HG03439 (cell line): Measurements from ENCODE around the gene TBX5.

ENCODE experiments used
- ATAC-seq: cut with Tn5 transposase; IDR thresholded peaks from one replicate; pipeline ENCODE4 v1.9.1; 2021; ENCODE audit warnings: mild to moderate bottlenecking, moderate library complexity; ENCODE audit not compliant: unreplicated experiment

TBX5 gene

DNA sequence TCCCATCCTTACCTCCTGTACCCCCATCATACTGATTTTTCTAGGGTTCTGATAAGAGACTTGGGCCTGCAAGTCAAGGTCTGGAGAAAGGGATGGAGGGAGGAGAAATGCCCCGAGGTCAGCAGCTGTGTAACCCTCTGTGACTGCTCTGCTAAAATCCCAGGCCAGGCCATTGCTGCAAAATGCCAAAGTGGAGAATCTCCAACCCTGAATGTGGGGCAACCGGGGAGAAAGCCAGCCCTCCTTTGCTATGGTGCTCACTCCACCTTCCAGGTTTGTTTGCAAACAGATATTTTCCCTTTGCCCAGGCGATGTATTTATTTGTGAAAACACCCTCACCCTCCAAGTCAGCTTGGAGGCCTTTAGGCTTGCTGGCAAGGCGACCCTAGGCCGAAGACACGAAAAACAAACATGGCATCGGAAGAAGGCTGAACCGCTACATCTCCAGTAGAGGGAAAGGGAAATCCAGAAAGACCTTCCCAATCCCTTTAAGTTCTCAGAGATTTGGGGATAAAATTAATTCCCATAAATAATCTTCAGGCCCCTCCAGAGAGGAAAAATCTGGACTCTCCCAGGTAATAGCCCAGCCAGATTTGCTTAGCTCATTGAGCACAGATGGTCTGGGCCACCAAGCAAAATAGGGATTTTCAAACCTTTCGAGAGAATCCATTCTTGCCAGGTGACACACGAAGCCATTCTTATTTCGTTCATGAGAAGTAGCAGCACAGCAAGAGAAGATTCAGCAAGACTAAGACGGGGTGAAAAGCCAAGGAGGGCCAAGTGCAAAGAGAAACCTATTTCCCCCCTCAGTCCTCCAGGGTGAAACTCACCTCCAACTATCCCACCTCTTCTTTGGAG lies 1.3 kb upstream of the TBX5 start:
- ATAC-seq: no peak

DNA sequence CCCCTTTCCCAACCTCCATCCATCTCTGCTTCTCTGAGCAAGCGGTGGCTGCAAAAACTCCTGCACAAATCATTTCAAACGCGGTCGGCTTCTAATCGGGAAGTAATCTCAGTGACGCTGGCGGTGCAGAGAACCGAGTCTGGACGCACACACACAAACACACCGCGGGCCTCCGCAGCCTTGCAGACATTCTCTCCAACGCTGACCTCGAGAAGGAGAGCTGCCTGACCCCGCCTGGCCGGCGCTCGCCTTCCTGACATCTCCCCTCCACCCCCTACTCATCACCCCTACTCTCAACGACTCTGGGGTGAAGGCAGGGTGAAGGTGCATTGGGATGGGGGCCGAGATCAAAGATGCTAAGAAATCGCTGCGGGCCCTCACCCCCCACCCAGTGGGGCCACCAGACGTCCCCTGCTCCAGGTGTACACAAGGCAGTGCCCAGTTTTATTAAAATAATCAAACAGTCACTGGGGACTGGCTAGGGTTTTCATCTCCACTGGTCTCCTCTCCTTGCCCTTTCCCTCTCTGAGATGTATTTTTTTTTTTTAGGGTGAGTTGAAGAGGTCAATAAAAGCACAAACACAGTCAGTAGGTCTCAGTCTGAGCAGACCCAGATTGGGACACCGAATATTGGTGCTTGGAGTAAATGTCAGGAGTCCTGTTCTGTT lies 506 bp upstream of the TBX5 start:
- ATAC-seq: no peak

DNA sequence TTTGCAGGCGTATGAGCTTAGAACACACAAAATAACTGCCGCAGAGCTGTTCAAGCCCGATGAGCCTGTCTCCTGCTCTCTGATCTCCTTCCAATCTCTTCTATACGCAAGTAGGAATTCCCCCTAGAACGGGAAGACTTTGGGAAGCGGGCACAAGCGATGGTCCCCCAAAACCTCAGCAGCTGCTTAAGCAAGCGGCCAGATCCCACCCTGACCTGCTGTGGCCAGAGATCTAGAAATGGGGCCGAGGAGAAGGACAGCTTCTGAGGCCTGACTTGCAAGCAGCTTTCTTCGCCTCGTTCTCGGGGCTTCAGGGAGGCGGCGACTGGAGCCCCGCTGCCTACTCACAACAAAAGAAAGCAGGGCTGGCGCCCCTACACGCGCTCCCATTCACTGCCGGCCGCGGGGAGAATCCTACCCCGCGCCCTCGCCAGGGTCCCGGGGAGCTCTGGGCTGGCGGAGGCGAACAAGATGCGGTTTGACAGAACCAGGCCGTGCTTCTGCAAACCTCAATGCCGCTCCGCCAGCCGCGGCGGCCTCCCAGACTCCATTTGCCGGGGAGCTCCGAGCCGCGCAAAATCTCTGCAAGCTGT lies 922 bp downstream of the TBX5 start:
- no peak for ATAC-seq

DNA sequence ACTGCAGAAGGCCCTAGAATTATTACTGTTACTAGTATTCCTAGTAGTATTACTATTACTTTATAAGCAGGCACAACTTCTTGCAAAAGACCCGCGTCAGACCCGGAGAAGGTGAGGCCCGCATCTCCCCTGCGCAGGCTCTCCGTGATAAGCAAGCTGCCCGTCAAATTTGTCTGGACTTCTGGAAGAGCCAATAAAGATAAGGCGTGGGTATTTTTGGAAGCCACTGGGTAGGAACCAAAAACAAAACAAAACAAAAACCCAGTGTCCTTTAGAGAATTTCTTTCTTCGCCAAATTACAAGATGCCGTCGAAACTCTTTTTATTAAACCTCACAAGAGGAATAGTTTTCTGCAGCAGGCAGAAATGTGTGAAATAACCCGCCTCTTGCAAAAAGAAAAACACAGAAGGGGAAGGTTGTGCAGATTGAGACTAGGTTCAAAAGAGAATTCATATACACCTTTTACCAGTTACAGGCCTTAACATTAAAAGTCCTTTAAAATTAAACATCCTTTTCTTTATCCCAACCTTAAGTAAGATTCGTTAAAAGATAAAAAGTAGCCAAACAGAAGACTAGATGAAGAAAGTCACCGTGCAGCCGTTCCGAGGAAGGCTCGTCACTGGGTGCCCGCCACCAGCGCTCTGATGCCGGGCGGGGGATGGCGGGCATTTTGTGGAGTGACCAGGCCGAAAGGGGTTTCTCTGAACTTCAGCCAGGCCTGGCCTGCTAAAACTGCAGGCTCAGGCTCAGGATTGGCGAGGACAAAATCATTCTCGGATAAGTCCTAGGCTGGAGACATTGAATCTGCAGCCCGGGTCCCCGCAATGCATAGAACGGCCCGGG lies 1.6 kb downstream of the TBX5 start:
- no peak for ATAC-seq

DNA sequence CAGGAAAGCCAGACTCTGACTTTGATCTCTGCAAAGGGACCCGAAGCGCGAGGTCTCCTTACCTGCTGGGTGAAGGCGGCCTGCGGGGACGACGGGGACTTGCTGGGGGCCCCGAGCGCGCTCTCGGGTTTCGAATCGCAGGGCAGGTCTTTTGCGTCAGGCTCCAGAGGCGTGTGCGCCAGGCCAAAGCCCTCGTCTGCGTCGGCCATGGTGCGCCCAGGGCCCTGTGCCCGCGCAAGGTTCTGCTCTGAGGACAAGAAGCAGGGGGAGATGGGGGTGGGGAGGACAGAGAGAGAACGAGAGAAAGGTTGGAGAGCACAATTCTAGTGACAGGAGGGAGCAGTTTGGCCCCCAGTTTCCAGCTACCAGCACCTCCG lies 2.3 kb downstream of the TBX5 start:
- ATAC-seq: no peak

DNA sequence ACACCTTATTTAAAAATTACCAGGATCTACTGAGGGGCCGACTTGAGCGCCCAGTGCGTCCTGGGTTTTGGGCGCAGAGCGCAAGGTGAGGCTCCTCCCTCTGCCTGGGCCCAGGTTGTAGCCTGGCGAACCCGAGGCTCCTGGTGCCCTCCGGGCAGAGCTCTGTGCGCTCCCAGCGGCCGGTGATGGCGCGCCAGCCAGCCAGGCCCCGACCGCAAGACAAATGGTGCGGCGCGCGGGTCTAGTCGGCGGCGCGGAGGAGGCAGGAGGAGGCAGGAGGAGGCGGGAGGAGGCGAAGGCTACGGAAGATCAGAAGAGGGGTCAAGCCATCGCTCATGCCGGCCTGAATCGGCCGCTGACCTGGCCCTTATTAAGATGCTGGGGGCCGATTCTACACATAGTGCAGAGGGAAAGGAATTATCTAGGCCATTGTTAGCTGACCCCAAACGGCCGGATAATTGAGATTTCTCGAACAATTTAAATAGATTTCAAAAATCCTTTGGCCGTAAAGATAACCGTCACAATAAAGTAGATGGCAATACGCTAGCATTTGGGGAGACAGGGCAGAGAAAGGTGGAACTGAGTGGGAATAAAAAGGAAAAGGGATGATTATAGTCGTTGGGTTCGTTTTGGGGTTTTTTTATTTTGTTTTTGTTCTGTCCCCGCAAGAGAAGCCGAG lies 2.8 kb downstream of the TBX5 start:
- no peak for ATAC-seq

DNA sequence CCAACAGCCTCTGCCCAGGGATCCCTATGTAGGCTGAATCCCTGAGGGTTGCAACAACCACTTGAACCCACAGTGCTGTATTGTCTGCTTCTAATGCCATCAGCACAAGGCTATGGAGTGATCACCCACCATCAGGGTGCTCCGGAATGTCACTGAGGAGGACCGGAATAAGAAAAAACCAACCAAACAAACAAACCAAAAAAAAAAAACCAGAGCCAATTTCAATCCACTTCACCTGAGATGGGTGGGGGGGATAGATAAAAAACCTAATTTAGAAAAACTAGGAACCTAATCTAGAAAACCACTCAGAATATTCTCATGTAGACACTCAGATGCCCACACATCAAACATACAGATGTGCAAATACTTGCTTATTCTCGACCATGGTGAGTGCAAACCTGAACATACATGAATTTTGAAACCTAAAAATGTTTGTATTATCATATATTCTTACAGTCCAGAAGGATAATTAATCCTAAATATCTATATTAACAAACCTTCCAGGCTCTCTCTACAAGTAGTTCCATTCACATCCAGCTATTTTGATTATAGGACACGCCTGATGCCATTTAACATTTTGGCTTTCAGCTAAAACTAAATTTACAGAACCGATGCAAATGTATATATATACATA lies 3.7 kb downstream of the TBX5 start:
- ATAC-seq: no peak

DNA sequence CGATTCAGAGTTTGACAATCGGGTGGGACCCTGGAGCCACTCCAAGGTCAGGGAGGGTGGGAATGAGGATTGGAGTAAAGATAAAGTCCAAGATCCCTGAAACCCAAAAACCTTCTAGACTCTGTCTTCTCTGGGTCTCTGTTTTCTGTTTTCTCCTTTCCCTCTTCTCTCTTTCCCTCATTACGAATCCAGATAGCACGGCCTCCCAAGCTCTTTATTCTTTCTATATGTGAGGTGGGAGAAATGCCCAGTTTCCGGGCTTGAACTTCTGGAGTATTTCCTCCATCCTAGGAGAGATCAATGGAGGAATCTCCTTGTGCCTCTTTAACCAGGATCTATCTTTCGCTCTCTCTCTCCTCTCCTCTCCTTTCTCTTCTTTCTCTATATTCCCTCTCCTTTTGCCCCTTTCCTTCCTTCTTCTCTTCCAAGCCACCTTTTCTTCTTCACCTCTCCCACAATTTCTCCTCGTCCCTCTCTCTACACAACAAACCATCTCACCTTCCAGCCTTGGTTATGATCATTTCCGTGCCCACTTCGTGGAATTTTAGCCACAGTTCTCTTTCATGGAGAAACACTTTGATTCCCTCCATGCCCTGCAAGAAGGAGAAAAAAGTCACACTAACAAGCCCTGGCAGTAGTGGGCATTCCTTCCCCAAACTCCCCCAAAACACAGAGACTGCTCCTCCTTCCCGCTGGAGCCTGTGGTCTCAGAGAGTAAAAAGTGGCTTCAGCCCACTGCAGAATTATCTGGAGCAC lies 4.4 kb downstream of the TBX5 start:
- no peak for ATAC-seq

DNA sequence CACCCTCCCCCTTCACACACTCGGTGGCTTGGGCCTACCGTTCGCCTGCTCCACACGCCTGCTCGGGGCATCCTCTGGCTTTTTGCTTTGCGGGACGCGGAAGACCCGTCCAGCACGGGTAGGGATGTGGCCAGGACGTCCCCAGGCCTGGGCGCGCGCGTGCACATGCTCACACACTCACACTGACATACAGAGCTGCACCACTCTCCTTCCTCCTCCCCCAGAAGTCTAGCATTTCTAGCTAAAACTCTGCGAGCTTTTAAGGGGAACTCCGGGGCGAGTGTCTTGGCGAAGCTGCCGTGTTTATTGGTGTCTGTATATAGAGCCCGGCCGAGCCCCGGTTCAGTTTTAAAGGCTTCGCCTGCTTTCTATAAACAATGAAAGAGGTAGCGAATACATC lies 5.0 kb downstream of the TBX5 start:
- no peak for ATAC-seq

DNA sequence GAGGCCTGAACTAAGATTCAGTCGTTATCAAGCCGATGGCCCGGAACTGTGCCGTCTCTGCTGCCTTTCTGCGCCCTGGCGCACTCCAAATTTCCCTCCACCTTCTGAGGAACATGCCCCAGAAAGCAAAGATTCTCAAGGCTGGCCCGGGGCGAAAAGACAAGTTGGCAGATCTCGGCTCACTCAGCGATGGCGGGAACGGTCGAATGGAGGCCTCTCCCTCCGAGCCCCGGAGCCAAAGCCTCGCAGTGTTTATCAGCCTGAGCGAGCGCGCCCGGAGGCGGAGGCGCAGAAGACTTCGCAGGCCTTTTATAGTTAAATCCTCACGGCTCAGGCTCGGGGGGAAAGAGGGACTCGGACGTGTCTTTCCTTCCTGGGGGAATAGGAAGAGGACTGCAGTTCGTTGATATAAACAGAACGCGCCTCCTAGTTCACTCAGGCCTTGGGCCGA lies 5.6 kb downstream of the TBX5 start:
- no peak for ATAC-seq

DNA sequence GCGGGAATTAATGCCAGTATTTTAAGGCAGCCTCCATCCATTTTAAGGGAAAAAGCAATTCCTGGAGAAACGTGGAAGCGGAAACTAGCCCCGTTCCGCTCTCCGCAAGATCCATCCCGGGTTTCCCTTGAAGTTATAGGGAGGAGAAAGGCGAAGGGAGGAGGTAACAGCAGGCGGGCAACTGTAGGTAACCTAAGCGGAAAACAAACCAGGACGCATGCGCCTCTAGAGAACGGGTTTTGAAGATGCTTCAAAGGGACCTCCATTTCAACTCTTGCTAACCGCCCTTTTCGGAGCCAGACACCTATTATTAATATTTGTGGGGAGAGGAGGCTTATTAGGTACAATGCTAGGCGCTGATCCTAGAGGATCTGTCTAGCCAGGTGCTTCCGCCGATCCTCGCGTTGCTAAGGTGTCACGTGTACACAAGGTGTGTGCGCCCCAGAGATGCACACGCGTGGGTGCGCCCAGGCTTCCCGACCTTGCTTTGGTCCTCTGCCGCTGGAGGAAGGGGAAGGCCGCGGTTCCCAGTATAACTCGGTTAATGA lies 6.2 kb downstream of the TBX5 start:
- ATAC-seq: no peak

DNA sequence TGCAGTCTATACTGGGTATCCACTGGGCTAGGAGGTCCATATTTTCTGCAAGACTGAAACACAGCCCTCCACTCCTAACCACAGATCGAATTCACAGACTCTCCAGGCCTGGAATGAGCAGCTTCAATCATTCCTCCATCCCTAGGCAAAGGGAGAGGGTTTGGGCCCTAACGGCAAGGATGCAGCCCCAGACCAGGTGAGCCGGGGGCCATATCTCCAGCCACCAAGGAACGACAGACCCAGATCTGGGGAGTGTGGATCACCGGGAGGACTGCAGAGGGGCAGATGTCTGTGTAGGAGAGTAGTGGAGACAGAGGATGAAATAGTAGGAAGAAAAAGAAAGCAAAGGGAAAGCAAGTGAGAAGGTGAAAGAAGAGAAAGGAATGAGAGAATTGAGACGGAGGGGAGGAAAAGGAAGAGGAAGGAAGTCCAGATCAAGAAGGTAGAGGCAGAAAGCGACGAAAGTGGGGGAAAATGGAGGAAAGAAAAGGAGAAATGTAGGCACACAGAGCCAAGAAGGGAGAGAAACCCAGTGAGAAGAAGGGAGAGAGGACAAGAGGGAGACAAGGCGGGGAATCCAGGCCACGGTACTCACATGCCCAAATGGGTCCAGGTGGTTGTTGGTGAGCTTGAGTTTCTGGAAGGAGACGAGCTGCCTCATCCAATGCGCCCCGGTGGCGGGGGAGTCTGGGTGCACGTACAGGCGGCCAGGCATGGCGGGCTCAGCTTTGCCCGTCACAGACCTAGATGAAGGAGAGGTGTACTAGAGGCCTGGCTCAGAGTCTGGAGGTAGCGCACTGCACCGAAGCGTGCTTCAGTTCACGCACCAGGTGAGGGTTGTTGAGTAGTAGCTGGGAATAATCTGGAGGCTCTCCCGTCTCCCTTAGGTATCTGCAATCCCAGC lies 7.7 kb downstream of the TBX5 start:
- ATAC-seq: no peak

DNA sequence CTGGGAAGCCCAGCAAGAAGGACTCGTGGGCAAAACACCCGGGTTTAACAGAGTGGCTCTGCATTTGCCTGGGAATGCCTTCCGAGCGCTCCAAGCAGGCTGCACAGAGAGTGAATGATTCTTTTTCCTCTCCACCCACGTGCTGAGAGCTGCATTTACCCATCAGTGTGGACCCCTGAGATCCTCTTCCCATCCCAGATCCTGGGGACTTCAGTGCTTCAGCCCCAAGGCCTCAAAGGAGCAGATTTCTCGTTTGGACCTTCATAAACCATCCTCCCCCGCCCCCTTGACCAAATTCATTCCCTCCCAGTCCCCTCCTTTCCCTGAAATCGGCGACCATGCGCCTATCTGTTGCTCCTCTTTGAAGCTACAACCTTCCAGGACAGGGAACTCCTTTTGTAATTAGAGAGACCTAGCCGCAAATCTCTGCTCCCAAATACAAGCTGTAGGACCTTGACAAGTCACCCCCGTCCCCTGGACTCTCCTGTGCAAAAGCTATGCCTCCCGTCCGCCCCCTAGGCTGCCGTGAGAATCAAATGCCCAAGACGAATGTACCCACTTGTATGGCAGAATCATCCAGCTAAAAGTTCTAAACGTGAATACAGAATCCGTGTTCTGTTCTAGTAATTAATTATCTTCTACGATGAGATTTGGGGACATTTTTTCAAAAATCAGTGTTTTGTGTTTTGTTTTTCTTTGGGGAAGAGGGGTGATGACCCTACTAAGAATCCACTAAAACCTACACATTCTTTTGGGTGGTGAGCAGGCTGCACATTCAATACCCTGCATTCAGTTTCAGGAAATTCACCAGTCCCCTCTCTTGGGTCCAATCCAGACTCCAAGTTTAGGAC lies 8.8 kb downstream of the TBX5 start:
- no peak for ATAC-seq

DNA sequence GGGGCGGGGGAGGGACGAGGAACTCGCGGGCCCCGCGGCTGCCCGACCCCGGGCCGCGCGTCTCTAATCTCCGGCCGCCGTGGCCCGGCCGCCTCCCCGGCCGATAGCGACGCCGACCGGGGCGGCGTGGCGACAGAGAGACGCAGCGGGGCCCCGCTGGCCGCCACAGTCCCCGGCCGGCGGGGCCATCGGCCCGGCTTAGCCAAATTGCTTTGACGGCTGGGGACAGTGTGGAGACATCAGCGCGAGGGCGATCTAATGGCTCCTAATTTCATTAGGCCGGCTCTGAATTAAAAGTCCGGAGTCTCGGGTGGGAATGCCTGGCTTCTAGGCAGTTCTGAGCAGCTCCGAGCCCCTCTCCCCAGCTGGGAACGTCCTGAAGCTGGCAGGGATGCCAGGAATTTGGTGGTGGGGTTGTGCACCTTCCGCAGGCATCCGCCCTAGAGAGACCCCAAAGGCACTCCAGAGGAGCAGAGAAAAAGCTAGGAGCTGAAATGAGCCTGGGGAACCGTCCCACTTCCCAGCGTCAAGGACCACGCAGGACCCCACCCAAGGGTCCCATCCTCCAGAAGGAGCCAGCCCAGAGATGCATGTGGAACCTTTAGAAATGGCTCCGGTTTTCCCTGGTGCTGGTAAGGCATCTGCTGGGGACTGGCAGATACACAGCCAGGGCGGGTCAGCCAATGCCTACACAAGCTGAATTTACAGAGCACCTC lies 9.6 kb downstream of the TBX5 start:
- ATAC-seq: no peak

DNA sequence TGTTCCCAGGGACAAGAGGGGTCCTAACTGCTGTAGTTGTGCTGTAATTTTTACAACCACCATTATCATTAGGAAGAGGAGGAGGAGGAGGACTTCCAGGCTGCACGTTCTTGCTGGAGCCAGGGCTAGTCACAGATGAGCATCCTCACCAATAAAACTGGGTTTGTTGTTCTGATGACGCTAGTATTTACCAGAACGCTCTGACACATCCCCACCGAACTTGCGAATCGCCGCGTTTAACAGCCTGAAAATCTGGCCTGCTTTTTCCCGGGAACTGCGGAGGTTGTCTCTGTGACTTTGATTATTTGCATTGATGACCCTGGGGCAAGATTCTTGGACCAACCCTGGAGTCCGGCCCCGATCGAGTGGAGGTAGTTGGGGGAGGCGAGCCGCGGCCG lies 10.2 kb downstream of the TBX5 start:
- no peak for ATAC-seq

DNA sequence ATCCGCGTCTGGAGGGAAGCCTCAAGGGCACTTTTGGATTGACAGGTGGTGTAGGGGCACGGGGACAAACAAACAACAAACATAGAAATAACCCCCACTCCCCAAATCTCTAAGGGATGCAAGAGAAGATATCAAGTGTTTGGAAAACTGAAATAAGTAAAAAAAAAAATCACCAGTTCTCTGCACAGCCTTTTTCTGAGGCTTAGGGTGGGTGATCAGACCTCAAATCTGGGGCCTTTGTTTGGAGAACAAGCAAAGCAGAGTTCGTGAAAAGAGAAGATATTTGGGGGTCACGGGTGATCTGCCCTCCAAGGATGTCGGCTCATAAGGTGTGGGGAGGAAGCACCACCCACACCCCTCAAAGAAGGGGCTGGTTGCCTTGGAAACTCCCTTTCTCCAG lies 10.7 kb downstream of the TBX5 start:
- no peak for ATAC-seq

DNA sequence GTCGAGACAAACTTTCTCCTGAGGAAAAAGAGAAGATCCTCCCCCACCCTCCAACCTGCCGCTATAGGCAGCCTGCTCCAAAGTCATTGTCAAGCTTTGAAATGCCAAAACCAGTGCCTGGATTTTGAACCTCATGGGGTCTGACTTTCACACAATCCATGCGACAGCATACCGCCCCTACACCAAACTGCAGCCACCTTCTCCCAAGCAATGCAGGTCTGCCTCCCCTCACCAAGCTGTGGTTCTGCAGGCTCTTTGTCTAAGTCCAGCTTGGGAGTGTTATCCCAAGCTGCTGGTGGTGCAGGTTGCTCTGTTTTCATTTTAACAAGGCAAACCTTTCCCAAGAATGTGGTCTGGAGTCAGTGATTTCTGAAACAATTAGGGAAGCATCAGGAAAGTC lies 12.4 kb downstream of the TBX5 start:
- no peak for ATAC-seq
